HG03558 (cell line): ENCODE results near the gene STPG4.

Experiments used
- ATAC-seq: cut with Tn5 transposase; IDR thresholded peaks from one replicate; pipeline ENCODE4 v1.9.1; 2021; ENCODE audit warnings: moderate number of reproducible peaks; ENCODE audit not compliant: unreplicated experiment; ENCODE audit errors: extremely low read depth

The STPG4 gene

DNA sequence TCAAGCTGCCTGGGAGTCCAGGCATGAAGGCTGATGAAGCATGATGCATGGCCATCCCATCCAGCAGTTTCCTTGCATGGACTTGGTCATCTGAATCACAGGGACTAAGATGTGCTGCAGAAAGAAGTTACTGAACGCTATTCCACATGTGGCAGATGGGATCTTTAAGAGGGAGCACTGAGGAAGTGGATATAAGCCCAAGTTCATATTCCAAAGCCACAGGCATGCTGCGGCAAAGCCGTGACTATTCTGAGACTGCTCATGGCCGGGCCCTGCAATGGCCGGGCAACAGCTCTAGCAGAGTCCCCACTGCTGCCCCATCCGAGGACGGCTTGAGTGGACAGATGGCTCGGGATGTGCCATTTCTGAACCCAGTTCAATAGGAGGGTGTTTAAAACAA, 61.5 kb downstream of the STPG4 start:
- no peak for ATAC-seq

DNA sequence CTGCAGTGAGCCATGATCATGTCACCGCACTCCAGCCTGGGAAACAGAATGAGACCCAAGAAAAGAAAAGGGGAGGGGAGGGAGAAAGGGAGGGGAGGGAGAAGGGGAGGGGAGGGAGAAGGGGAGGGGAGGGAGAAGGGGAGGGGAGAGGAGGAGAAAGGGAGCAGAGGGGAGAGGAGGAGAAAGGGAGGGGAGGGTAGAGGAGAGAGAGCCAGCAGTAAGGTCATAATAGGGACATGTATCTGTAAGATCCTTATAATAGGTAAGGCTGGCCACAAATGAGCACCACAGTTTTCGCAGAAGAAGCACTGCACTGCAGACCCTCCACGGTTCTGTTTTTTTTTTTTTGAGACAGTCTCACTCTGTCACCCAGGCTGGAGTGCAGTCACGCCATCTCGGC, 62.6 kb downstream of the STPG4 start:
- no peak for ATAC-seq

DNA sequence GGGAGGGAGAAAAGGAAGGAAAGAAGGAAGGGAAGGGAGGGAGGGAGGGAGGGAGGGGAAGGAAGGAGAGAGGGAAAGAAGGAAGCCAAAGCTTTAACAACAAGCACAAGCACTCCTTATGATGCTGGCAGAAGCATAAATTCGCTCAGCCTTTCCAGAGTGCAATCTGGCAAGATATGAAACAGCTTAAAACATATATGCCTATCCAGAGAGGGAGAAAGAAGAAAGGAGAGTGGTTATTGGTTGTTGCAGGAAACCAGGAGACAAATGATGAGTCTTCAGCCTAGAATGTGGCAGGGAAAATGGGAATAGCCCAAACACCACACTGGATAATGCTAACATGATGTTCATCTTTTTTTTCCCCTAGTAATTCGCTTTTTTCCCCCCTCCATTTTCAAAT, 64.0 kb downstream of the STPG4 start:
- ATAC-seq: no peak

- no peak for ATAC-seq
These were observed 66.0 kb downstream of the STPG4 start for GRCh38 chr2:47089083-47089464.

DNA sequence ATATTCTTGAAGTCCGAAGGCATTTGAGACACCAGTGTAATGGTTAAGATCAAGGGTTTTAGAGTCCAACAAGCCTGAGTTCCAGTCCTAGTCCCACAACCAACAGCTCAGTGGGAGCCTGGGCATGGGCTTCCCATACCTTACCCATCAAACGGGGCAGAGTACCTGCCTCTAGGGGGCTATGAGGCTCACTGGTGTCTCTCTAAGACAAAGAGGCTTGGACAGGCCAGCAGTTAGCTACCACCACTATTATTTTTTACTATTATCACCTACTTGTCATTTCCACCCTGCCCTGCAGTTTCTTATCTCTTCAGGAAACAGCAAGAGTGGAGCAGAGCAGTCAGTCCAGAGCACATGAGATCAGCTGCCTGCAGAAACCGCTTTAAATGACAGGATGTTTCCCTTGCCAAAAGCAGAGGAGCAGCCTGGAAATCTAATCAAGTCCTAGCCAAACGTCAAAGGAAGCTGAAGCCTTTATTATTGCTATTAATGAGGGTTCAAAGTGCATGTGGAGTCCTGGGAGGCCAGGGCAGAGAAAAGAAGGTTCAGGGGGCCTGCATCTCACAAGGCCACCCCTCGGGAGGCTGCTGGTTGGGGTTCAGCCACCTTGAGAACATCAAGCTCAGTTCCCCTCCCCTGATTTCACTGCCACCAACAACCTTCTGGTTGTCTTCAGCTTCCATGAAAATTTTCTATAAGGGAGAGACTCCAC, 66.6 kb downstream of the STPG4 start:
- no peak for ATAC-seq

DNA sequence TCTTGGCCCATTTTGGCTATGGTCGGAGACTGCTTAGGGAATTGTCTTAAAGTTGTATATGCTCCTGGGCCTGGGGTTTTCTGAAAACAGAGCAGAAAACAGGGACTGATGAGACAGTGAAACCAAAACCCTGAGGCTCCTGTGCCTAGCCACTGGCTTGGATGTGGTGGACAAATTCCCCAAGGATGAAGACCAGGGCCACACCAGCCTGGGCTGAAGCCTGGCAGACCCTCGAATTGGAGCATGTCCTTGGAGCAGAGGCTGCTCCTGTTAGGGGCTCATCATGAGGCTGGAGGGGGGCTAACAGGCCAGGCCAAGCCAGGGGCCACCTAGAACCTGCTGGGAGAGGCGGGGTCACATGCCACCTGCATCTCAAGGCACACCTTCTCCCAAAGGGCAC, 68.1 kb downstream of the STPG4 start:
- no peak for ATAC-seq

DNA sequence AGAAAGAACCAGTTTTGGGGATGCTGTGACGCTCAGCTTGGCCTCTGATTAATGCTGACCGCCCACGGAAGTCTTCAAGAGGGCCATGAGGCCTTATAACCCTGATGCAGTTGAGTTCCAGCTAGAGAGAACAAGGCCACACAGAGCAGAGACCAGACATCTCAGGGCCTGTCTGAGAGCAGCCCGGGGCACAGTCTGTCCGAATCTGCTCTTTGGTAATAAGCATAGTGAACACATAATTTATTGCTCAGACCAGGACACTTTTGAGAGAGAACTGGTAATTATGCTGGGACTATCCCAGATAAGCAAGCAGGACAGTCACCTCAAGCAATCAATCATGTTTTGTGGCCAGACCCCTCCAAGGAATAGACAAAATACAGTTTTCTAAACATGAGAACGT, 68.5 kb downstream of the STPG4 start:
- ATAC-seq: no peak

DNA sequence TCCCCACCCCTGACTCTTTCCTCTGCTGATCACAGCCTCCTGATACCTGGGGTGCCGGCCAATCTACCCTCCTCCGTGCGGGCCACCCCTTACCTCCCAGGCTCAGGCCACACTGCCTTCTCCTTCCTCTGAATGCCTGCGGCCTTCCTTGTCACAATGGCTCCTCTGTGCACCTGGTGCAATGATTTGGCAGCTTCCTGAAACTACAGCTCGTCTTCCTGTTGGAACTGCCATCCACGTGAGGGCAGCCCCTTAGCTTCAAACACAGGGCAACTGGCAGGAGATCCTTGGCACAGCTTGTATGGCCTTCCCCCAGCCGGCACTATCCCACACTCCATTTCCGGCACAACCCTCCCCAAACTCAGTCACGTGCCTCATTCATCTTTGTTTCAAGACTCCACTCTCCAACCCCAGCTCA, 69.0 kb downstream of the STPG4 start:
- ATAC-seq: no peak

- ATAC-seq: no peak
These were observed 71.0 kb downstream of the STPG4 start for GRCh38 chr2:47083886-47084687.

- no peak for ATAC-seq
These were observed 71.6 kb downstream of the STPG4 start for GRCh38 chr2:47083485-47083884.

GRCh38 chr2:47083005-47083404, 72.1 kb downstream of the STPG4 start:
- no peak for ATAC-seq

DNA sequence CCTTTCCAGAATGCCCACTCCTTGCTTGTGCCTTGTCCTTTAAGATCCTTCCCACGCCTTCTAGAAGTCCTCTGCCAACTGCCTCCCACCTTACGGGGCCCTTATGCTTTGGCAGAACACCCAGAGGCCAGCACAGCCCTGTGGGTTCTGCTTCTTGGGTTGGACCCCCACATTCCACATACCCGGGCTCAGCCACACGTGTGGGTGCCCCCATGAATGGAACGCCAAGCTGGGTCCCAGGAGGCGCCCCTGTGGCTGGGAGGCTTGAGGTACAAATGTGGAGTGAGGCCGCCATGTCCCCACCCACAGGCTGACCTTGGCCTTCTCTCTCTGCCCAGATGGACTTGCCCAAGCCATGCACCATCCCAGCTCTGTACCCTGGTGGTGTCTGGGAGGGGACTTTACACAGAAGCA, 74.2 kb downstream of the STPG4 start:
- ATAC-seq: no peak

- ATAC-seq: no peak
These were observed 75.3 kb downstream of the STPG4 start for GRCh38 chr2:47079515-47080412.

DNA sequence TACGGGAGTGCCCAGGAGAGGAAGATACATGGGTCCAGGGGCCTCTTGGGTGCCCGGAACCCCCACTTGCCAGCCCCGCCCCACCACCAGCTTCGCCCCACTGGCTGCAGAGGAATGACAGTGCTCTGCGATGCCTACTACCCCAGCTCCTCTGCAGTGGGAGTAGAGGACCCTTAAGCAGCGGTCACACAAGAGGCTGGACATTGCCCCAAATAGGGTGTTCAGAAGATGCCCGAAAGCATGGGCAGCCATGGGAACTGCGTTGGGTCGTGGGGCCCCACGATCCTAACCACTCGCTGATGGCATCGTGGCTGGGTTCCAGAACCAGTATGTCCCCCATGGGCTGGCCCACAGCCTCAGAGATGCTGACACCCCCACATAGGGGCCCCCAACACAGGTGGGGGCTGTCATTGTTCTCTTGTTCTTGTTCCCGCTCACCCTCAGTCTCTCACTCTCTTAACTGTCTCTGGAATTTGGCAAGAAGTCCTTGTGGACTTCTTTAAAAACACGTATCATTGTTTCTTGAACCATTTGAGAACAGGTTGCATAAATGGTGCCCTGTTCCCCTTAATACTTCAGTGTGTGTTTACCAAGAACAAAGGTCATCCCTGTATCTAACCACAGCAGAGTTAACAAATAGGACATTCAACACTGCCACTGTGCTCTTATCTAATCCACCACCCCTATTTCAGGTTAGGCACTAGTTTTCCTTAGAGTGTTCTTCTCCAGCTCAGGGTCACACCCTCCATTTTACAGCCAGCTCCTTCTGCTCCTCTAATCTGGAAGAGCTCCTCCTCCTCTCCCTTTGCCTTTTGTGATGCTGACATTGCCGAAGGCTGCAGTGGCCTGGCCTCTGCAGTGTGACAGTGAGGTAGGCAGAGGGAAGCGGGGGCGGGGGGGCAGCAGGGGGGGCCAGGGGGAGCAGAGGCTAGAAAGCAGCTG, 76.3 kb downstream of the STPG4 start:
- no peak for ATAC-seq

- no peak for ATAC-seq
These were observed 77.5 kb downstream of the STPG4 start for GRCh38 chr2:47077442-47078117.

- ATAC-seq: no peak
These were observed 78.3 kb downstream of the STPG4 start for GRCh38 chr2:47076586-47077441.

DNA sequence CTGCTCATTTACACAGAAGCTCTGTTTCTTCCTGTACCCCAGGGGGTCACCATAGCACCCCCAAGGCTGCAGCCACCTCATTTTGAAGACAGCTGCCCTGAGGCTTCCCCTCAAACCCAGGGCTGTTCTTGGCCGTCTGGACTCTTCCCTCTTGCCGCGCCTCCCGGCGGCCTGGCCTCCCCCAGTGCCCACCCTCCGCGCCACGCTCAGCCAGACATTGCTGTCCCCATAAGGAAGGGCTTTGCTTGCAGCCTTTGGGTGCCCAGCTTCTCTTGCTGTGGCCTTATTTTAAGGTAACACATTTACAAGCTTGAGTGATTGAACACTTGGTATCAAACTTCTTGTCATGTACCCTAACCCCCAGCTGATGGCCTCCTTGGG, 79.0 kb downstream of the STPG4 start:
- ATAC-seq: no peak

DNA sequence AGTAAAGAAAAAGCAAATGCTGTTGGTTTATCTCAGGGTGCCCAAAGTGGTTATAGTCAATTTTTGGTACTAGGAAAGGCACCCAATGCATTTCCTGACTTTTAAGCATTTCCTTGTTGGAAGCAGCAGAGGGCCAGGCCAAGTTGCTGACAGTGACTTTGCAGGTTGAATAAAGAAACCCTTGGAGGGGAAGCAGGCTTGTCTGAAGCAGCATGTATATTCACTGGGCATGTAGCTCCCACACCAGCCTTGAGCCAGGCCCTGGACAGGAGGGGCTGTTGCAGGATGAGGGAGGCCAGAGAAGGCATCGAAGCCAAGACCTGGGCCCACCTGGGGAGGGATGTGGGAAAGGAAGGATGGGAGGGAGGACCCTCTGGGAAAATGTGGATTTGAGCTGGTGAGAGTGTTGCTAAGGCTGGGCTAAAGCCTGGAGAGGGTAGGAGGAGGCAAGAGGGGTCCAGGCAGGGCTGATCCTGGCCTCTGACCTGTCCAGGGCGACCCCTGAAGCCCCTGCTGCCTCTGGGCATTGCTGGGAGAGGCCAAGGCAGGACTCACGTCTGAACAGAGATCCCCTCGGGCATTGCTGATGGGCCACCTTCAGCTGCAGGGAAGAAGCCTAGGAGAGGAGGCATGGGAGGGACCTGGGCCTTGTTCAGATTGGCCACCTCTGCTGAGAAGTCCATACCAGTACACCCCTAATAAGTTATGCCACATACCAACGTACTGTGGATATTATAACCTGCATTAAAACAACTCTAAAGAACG, 79.6 kb downstream of the STPG4 start:
- no peak for ATAC-seq
